Measurements from ENCODE around the gene AGMO. TPM values are rescaled to one million over a fixed set of nuclear protein-coding genes. Genes with fewer than 3 reads are reported as not detected.

AGMO gene
- total RNA-seq, 1 experiment from 2014 or later, result 0.77 TPM

DNA sequence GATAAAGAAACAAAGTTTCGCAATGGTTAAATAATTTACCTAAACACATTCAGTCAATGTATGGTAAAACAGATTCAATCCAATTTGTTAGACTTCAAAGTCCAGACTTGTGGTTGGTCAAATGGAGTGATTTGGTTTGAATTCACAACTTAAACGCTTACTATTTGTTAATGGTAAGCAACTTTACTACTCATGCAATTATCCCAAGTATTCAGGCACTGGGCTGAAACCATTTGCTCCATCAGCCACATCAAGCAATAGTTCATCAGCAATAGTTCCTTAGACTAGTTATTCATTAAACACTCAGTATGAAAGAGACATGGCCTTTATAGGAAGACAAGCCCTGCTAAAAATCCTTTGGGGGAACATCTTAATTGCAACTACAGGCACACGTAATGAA lies 253.0 kb downstream of the AGMO start (continued):
- no peak for TF ChIP-seq JAZF1 (CRISPR knock-in tag; IDR thresholded peaks at IDR 0.05)
- TF ChIP-seq EMX1 (CRISPR knock-in tag; IDR thresholded peaks at IDR 0.05), result no peak

DNA sequence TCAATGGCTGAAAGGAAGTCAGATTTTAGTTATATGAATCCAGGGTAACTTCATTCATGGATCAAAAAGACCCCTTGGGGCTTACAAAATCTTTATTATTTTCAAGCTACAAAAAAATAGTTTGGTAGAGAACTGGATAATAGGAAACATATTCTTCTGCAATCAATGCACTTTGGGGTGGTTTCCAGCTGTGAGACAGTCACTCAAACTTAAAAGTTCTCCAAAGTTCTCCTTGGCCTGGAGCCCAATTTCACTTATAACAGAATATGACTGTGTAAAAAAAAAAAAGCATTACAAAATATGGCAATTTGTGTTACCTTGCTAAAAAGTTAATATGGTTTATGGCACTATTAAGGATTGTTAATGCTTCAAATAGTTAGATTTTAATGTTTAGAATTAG lies 255.5 kb downstream of the AGMO start:
- Mint-ChIP-seq H3K27ac (no peak overlapping the region), H3K4me1 (no peaks in the 10 kb centered on the region), H3K9me3 (peaks cover 4% of the 10 kb centered on the region), H3K36me3 (0 out of 2 replicates have a peak, but pooled peaks cover 2% of the 10 kb centered on the region), H3K27me3 (ENCODE audit: low read depth) (no peaks in the 10 kb centered on the region), H3K4me3 (no peak overlapping the region)
- DNase-seq (ENCODE audit: low spot score) (no peak), ATAC-seq (no peak)
- ChIA-PET POLR2A (no interaction called here), CTCF (no interaction called here)
- TF ChIP-seq PRRX2 (CRISPR knock-in tag; IDR thresholded peaks at IDR 0.05) (no peak), CREM (CRISPR knock-in tag; IDR thresholded peaks at IDR 0.05) (no peak), RELA (CRISPR knock-in tag; IDR thresholded peaks at IDR 0.05; ENCODE audit: borderline replicate concordance) (no peak), RORB (CRISPR knock-in tag; IDR thresholded peaks at IDR 0.05) (no peak), JAZF1 (CRISPR knock-in tag; IDR thresholded peaks at IDR 0.05) (no peak), ZNF121 (CRISPR knock-in tag; IDR thresholded peaks at IDR 0.05) (no peak), ZNF232 (CRISPR knock-in tag; IDR thresholded peaks at IDR 0.05) (no peak), ZNF416 (CRISPR knock-in tag; IDR thresholded peaks at IDR 0.05) (no peak), KAT7 (CRISPR knock-in tag; IDR thresholded peaks at IDR 0.05; ENCODE audit: borderline replicate concordance) (no peak), TCF7 (CRISPR knock-in tag; IDR thresholded peaks at IDR 0.05; ENCODE audit: low read depth) (no peak), SMAD4 (CRISPR knock-in tag; IDR thresholded peaks at IDR 0.05) (no peak), ATF1 (CRISPR knock-in tag; IDR thresholded peaks at IDR 0.05) (no peak), FOXP1 (CRISPR knock-in tag; IDR thresholded peaks at IDR 0.05; ENCODE audit: borderline replicate concordance) (no peak), ZNF138 (CRISPR knock-in tag; conservative IDR thresholded peaks at IDR 0.05) (no peak), ZNF396 (CRISPR knock-in tag; IDR thresholded peaks at IDR 0.05; ENCODE audit: borderline replicate concordance) (no peak), CBFB (CRISPR knock-in tag; IDR thresholded peaks at IDR 0.05; ENCODE audit: low read depth) (no peak)
- TF ChIP-seq, protein P1, sequence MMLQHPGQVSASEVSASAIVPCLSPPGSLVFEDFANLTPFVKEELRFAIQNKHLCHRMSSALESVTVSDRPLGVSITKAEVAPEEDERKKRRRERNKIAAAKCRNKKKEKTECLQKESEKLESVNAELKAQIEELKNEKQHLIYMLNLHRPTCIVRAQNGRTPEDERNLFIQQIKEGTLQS (CRISPR knock-in tag; conservative IDR thresholded peaks at IDR 0.05), result no peak
- TF ChIP-seq, protein P2, sequence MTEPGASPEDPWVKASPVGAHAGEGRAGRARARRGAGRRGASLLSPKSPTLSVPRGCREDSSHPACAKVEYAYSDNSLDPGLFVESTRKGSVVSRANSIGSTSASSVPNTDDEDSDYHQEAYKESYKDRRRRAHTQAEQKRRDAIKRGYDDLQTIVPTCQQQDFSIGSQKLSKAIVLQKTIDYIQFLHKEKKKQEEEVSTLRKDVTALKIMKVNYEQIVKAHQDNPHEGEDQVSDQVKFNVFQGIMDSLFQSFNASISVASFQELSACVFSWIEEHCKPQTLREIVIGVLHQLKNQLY (CRISPR knock-in tag; IDR thresholded peaks at IDR 0.05), result no peak
- TF ChIP-seq, protein P3, sequence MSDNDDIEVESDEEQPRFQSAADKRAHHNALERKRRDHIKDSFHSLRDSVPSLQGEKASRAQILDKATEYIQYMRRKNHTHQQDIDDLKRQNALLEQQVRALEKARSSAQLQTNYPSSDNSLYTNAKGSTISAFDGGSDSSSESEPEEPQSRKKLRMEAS (CRISPR knock-in tag; IDR thresholded peaks at IDR 0.05), result no peak
- TF ChIP-seq, protein P4, sequence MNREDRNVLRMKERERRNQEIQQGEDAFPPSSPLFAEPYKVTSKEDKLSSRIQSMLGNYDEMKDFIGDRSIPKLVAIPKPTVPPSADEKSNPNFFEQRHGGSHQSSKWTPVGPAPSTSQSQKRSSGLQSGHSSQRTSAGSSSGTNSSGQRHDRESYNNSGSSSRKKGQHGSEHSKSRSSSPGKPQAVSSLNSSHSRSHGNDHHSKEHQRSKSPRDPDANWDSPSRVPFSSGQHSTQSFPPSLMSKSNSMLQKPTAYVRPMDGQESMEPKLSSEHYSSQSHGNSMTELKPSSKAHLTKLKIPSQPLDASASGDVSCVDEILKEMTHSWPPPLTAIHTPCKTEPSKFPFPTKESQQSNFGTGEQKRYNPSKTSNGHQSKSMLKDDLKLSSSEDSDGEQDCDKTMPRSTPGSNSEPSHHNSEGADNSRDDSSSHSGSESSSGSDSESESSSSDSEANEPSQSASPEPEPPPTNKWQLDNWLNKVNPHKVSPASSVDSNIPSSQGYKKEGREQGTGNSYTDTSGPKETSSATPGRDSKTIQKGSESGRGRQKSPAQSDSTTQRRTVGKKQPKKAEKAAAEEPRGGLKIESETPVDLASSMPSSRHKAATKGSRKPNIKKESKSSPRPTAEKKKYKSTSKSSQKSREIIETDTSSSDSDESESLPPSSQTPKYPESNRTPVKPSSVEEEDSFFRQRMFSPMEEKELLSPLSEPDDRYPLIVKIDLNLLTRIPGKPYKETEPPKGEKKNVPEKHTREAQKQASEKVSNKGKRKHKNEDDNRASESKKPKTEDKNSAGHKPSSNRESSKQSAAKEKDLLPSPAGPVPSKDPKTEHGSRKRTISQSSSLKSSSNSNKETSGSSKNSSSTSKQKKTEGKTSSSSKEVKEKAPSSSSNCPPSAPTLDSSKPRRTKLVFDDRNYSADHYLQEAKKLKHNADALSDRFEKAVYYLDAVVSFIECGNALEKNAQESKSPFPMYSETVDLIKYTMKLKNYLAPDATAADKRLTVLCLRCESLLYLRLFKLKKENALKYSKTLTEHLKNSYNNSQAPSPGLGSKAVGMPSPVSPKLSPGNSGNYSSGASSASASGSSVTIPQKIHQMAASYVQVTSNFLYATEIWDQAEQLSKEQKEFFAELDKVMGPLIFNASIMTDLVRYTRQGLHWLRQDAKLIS (CRISPR knock-in tag; IDR thresholded peaks at IDR 0.05; ENCODE audit: borderline replicate concordance), result no peak

DNA sequence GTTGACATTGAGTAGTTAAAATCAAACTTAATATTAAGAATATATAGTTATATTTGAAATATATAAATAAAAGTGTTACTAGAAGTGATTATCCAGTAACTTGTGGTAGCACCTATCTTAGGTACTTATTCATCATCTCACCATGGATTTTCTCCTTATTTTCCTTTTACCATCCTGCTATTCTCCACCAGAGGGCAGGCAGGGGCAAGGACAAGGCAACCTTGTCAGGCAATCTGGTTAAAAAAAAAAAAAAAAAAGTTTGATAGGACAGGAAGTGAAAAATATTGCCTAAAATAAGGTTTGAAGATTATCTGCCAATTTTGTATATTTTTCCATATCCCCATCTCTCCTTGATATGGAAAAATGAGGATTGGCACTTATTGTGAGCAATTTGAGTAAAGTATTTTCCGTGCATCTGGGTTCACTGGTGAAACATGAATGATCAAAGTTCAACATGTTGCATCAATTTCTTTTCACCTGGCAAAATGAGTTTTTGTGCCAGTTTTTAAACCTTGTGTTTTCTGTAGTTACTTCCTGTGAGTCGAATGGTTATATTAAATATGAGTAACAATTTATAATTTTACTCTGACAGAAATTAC lies 256.7 kb downstream of the AGMO start:
- peak; percentile 48 for DNase-seq (ENCODE audit: low spot score)
- no peak overlapping the region for H3K4me3 Mint-ChIP-seq
- peaks cover 7% of the 10 kb centered on the region for H3K4me1 Mint-ChIP-seq
- TF ChIP-seq, protein P5, sequence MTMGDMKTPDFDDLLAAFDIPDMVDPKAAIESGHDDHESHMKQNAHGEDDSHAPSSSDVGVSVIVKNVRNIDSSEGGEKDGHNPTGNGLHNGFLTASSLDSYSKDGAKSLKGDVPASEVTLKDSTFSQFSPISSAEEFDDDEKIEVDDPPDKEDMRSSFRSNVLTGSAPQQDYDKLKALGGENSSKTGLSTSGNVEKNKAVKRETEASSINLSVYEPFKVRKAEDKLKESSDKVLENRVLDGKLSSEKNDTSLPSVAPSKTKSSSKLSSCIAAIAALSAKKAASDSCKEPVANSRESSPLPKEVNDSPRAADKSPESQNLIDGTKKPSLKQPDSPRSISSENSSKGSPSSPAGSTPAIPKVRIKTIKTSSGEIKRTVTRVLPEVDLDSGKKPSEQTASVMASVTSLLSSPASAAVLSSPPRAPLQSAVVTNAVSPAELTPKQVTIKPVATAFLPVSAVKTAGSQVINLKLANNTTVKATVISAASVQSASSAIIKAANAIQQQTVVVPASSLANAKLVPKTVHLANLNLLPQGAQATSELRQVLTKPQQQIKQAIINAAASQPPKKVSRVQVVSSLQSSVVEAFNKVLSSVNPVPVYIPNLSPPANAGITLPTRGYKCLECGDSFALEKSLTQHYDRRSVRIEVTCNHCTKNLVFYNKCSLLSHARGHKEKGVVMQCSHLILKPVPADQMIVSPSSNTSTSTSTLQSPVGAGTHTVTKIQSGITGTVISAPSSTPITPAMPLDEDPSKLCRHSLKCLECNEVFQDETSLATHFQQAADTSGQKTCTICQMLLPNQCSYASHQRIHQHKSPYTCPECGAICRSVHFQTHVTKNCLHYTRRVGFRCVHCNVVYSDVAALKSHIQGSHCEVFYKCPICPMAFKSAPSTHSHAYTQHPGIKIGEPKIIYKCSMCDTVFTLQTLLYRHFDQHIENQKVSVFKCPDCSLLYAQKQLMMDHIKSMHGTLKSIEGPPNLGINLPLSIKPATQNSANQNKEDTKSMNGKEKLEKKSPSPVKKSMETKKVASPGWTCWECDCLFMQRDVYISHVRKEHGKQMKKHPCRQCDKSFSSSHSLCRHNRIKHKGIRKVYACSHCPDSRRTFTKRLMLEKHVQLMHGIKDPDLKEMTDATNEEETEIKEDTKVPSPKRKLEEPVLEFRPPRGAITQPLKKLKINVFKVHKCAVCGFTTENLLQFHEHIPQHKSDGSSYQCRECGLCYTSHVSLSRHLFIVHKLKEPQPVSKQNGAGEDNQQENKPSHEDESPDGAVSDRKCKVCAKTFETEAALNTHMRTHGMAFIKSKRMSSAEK (CRISPR knock-in tag; IDR thresholded peaks at IDR 0.05; ENCODE audit: borderline replicate concordance), result no peak
- TF ChIP-seq, protein P6, sequence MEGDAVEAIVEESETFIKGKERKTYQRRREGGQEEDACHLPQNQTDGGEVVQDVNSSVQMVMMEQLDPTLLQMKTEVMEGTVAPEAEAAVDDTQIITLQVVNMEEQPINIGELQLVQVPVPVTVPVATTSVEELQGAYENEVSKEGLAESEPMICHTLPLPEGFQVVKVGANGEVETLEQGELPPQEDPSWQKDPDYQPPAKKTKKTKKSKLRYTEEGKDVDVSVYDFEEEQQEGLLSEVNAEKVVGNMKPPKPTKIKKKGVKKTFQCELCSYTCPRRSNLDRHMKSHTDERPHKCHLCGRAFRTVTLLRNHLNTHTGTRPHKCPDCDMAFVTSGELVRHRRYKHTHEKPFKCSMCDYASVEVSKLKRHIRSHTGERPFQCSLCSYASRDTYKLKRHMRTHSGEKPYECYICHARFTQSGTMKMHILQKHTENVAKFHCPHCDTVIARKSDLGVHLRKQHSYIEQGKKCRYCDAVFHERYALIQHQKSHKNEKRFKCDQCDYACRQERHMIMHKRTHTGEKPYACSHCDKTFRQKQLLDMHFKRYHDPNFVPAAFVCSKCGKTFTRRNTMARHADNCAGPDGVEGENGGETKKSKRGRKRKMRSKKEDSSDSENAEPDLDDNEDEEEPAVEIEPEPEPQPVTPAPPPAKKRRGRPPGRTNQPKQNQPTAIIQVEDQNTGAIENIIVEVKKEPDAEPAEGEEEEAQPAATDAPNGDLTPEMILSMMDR (IDR thresholded peaks at IDR 0.05), result peak; percentile 70
- ChIA-PET CTCF (no interaction called here), POLR2A (no interaction called here)
- no peak overlapping the region for H3K27ac Mint-ChIP-seq
- H3K9me3 Mint-ChIP-seq, result no peaks in the 10 kb centered on the region
- no peaks in the 10 kb centered on the region for H3K36me3 Mint-ChIP-seq
- no peaks in the 10 kb centered on the region for H3K27me3 Mint-ChIP-seq (ENCODE audit: low read depth)
- peak; percentile 50; the same call in 1 of the 2 replicates for ATAC-seq
